Lung (tissue), 12 donors: ENCODE measurements around the gene KCNA5. TPM values are rescaled to one million over a fixed set of nuclear protein-coding genes. Genes with fewer than 3 reads are reported as not detected.

Experiments used
- ATAC-seq: fragments of 200-7000 bp; cut with Tn5 transposase; one replicate; pipeline ENCODE4 v1.9.1; 2020; ENCODE audit warnings: moderate number of reproducible peaks; ENCODE audit not compliant: insufficient read depth, low FRiP score
- DNase-seq, 3 donors: peaks; one replicate each; pipeline ENCODE4 v3.0.0-alpha.2; 2013 to 2017
- H3K27ac ChIP-seq, 2 donors: one replicate each; pipeline ENCODE4 v1.5.1; 2013; ENCODE audit warnings: mild to moderate bottlenecking in 2 of 2, moderate library complexity in 2 of 2, control low read depth in 1 of 2, inconsistent platforms in 1 of 2, low read depth in 1 of 2, low read length in 1 of 2
- H3K27me3 ChIP-seq, 3 donors: one replicate each; pipeline ENCODE4 v1.5.1; 2013; ENCODE audit warnings: low read length in 2 of 3; ENCODE audit not compliant: control insufficient read depth in 3 of 3, insufficient read depth in 3 of 3
- H3K36me3 ChIP-seq, 4 donors: one replicate each; pipeline ENCODE4 v1.5.1; 2013; ENCODE audit warnings: low read length in 4 of 4, mild to moderate bottlenecking in 1 of 4, moderate library complexity in 1 of 4; ENCODE audit not compliant: control insufficient read depth in 4 of 4, insufficient read depth in 4 of 4
- H3K4me1 ChIP-seq, 5 donors: one replicate each; pipeline ENCODE4 v1.5.1; 2013; ENCODE audit warnings: low read length in 5 of 5, mild to moderate bottlenecking in 2 of 5, moderate library complexity in 1 of 5; ENCODE audit not compliant: control insufficient read depth in 5 of 5, insufficient read depth in 5 of 5
- H3K4me3 ChIP-seq: one replicate; pipeline ENCODE4 v1.5.1; 2013; ENCODE audit warnings: mild to moderate bottlenecking, control low read depth, moderate library complexity
- H3K9ac ChIP-seq, 2 donors: one replicate each; pipeline ENCODE4 v1.5.1; 2013; ENCODE audit warnings: low read length in 2 of 2, control low read depth in 1 of 2; ENCODE audit not compliant: insufficient read depth in 1 of 2
- H3K9me3 ChIP-seq, 4 donors: one replicate each; pipeline ENCODE4 v1.5.1; 2013; ENCODE audit warnings: low read length in 3 of 4, mild to moderate bottlenecking in 1 of 4, moderate library complexity in 1 of 4; ENCODE audit not compliant: control insufficient read depth in 4 of 4, insufficient read depth in 3 of 4
- WGBS, 2 donors: extraction: QIAGEN DNeasy Blood & Tissue Kit; methylation state at CpG; one replicate each; pipeline ENCODE4 v1.1.7; 2013; 5-methylcytosine and 5-hydroxymethylcytosine counted together
- polyA plus RNA-seq, 2 donors: library from polyadenylated mRNA; stranded (reverse); fragments of 200-250 nt; gene quantifications; one replicate each; pipeline ENCODE4 v1.2.1, GENCODE V29; 2013
- total RNA-seq, 2 donors: library from RNA; depleted of rRNA in 1 of 2; stranded (reverse); fragments of >200 nt in 1 of 2; gene quantifications; one replicate each; pipeline ENCODE4 v1.2.1, GENCODE V29; 2014 to 2021
- TF ChIP-seq, protein P1 (sequence below): IDR thresholded peaks from 2 replicates; pipeline ENCODE4 v1.5.1; 2012; ENCODE audit warnings: mild to moderate bottlenecking; ENCODE audit errors: control extremely low read depth, extremely low read depth
- donor health status: control.
- donor health status: control.
- donor health status: Bipolar disorder and iron deficiency.
- donor health status: healthy.
- donor health status: DM: yes; HTN: yes; CAD: no.

Gene KCNA5
- total and polyA plus RNA-seq, 4 donors: 0.46 to 3.8 (median 2.4) TPM

DNA sequence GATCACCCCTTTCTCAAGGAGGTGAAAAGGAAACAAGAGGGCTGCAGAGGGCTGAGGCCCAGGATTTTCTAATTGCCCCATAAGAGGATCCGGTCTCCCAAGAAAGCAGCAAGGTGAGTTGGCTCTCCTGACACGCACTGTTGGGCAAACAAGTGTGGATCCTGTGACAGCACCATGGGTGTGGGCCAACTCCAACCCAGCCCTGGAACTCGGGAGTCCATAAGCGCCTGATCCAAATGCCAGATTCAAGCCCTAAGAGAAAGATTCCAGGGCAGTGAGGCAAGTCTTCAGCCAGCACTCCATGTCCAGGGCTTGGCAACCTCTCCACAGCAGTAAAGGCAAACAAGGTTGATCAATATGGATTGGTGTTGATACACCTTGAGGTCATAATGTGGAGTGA, 33.1 kb downstream of the KCNA5 start:
- WGBS, 2 donors: 75 to 79% methylated on average over 4 of the region's 4 CpGs
- Histone ChIP-seq H3K9ac (no peak overlapping the region), H3K27me3 (peaks cover 0 to 13% (median 0%) of the 10 kb centered on the region in 3 donors), H3K36me3 (no peaks in the 10 kb centered on the region), H3K4me1 (peaks cover 0 to 7% (median 0%) of the 10 kb centered on the region in 5 donors), H3K27ac (no peak overlapping the region), H3K4me3 (no peak overlapping the region), H3K9me3 (no peaks in the 10 kb centered on the region)
- ATAC-seq: no peak
- no peak for DNase-seq
- TF ChIP-seq, protein P1, sequence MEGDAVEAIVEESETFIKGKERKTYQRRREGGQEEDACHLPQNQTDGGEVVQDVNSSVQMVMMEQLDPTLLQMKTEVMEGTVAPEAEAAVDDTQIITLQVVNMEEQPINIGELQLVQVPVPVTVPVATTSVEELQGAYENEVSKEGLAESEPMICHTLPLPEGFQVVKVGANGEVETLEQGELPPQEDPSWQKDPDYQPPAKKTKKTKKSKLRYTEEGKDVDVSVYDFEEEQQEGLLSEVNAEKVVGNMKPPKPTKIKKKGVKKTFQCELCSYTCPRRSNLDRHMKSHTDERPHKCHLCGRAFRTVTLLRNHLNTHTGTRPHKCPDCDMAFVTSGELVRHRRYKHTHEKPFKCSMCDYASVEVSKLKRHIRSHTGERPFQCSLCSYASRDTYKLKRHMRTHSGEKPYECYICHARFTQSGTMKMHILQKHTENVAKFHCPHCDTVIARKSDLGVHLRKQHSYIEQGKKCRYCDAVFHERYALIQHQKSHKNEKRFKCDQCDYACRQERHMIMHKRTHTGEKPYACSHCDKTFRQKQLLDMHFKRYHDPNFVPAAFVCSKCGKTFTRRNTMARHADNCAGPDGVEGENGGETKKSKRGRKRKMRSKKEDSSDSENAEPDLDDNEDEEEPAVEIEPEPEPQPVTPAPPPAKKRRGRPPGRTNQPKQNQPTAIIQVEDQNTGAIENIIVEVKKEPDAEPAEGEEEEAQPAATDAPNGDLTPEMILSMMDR: no peak

- TF ChIP-seq, protein P1: no peak
- no peak for ATAC-seq
These were observed 34.7 kb downstream of the KCNA5 start for GRCh38 chr12:5078423-5078822.

GRCh38 chr12:5081016-5081415, 37.3 kb downstream of the KCNA5 start:
- Histone ChIP-seq H3K4me3 (no peak overlapping the region), H3K4me1 (peaks cover 0 to 7% (median 0%) of the 10 kb centered on the region in 5 donors), H3K36me3 (no peaks in the 10 kb centered on the region), H3K27me3 (peaks cover 0 to 29% (median 0%) of the 10 kb centered on the region in 3 donors), H3K9ac (no peak overlapping the region), H3K9me3 (no peaks in the 10 kb centered on the region), H3K27ac (no peak overlapping the region)
- no peak for ATAC-seq
- DNase-seq: peak; percentile 17 to 29 (median 26)
- WGBS, 2 donors: 66 to 71% methylated on average over 12 of the region's 12 CpGs
- TF ChIP-seq, protein P1: no peak

More at GRCh38 chr12:5078423-5078822, 34.7 kb downstream of the KCNA5 start:
- Histone ChIP-seq H3K4me1 (peaks cover 0 to 7% (median 0%) of the 10 kb centered on the region in 5 donors), H3K9me3 (no peaks in the 10 kb centered on the region), H3K27me3 (peaks cover 0 to 25% (median 0%) of the 10 kb centered on the region in 3 donors), H3K9ac (no peak overlapping the region), H3K27ac (no peak overlapping the region), H3K36me3 (no peaks in the 10 kb centered on the region), H3K4me3 (no peak overlapping the region)
- peak in 1 of 3 donors; percentile 23 for DNase-seq
- WGBS, 2 donors: 51 to 76% methylated on average over 4 of the region's 4 CpGs
